Endodermal cell (in vitro differentiated cells): Measurements from ENCODE around the gene SBNO1. TPM values are rescaled to one million over a fixed set of nuclear protein-coding genes. Genes with fewer than 3 reads are reported as not detected.

ENCODE experiments used
- DNase-seq: peaks from one replicate; pipeline ENCODE4 v3.0.0-alpha.2; 2017
- H3K27ac ChIP-seq: 2 replicates; pipeline ENCODE4 v1.5.1; 2013; ENCODE audit warnings: mild to moderate bottlenecking, low read depth, low read length, moderate library complexity
- H3K27me3 ChIP-seq: 2 replicates; pipeline ENCODE4 v1.6.1; 2013; ENCODE audit warnings: mild to moderate bottlenecking, low read length, moderate library complexity; ENCODE audit not compliant: insufficient read depth, control insufficient read depth, poor library complexity, severe bottlenecking
- H3K36me3 ChIP-seq: 2 replicates; pipeline ENCODE4 v1.7.0; 2013; ENCODE audit warnings: mild to moderate bottlenecking, low read length, moderate library complexity; ENCODE audit not compliant: control insufficient read depth, insufficient read depth
- H3K4me1 ChIP-seq: one replicate; pipeline ENCODE4 v1.7.0; 2013; ENCODE audit warnings: low read length; ENCODE audit not compliant: control insufficient read depth, insufficient read depth
- H3K4me3 ChIP-seq: 2 replicates; pipeline ENCODE4 v1.5.1; 2013; ENCODE audit warnings: mild to moderate bottlenecking, low read length, moderate library complexity
- H3K9ac ChIP-seq: 2 replicates; pipeline ENCODE4 v1.6.1; 2013; ENCODE audit warnings: mild to moderate bottlenecking, low read length, moderate library complexity; ENCODE audit not compliant: poor library complexity, severe bottlenecking; ENCODE audit errors: extremely low read depth
- H3K9me3 ChIP-seq: 2 replicates; pipeline ENCODE4 v1.6.1; 2013; ENCODE audit warnings: mild to moderate bottlenecking, low read length, moderate library complexity; ENCODE audit not compliant: control insufficient read depth
- H3K27ac Mint-ChIP-seq: 2 replicates; pipeline ENCODE4 v1.8.0; 2020; ENCODE audit warnings: mixed read lengths
- H3K27me3 Mint-ChIP-seq: 2 replicates; pipeline ENCODE4 v1.8.0; 2021; ENCODE audit warnings: mild to moderate bottlenecking, mixed read lengths; ENCODE audit not compliant: insufficient read depth
- H3K36me3 Mint-ChIP-seq: 2 replicates; pipeline ENCODE4 v1.8.0; 2020; ENCODE audit warnings: low read depth, mixed read lengths
- H3K4me1 Mint-ChIP-seq: 2 replicates; pipeline ENCODE4 v1.8.0; 2020; ENCODE audit warnings: mixed read lengths
- H3K4me3 Mint-ChIP-seq: 2 replicates; pipeline ENCODE4 v1.8.0; 2020; ENCODE audit warnings: mild to moderate bottlenecking, moderate library complexity, mixed read lengths
- H3K9me3 Mint-ChIP-seq: 2 replicates; pipeline ENCODE4 v1.8.0; 2020; ENCODE audit warnings: mild to moderate bottlenecking, mixed read lengths
- whole genome bisulfite sequencing, 2 experiments: methylation state at CpG; one replicate each; pipeline versions ENCODE4 v1.1.5 to v1.1.7; 2013; ENCODE audit warnings: missing lambda C conversion rate in 2 of 2, mixed read lengths in 1 of 2; ENCODE audit not compliant: insufficient coverage in 1 of 2, insufficient read length in 1 of 2; 5-methylcytosine and 5-hydroxymethylcytosine counted together
- total RNA-seq, 2 donors: library from RNA; stranded (reverse); fragmentation: NEBNext Ultra II Directional in 1 of 2; extraction: Animal tissue kit (Norgen Biotek cat#: 25700) in 1 of 2; gene quantifications; 2 replicates in 1 of 2; 3 replicates in 1 of 2; pipeline ENCODE4 v1.2.1, GENCODE V29; 2021
- TF ChIP-seq, protein P1 (sequence below): fragments of 200-600 bp; sonication (generic); conservative IDR thresholded peaks from 2 replicates; pipeline ENCODE4 v1.5.0; 2021; ENCODE audit warnings: antibody characterized with exemption, mild to moderate bottlenecking

SBNO1 gene
- total RNA-seq, 2 donors from 2014 or later, result 44.5 to 44.7 TPM

DNA sequence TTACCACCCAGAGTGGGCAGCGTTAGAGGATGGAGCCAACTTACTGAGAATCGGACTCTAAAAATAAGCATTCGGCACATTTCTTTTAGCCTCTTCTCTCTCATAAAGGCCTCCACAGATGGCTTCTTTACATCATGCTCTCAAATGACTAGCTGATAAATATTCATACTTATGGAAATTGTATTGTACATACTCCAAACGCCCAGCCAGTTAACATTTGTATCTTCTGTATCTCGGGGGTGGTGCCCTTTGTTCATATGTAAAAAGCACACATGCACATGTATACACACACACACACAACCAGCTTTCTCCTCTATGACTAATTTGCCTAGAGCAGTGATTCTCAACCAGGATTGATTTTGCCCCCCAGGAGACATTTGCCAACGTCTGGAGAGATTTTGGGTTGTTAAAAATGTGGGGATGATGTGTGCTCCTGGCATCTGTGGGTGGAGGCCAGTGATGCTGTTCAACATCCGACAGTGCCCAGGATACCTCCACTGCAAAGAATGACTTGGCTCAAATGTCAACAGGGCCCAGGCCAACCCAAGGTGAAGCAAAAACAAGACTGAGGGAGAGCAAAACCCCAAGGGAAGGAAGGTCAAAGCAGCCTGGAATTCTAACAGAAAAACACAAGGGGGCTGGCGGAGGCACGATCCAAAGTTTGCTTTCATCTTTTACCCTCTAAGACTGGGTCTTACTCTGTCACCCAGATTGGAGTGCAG is 77.8 kb downstream of the SBNO1 start:
- H3K9me3 ChIP-seq, result no peaks in the 10 kb centered on the region
- no peaks in the 10 kb centered on the region for H3K27me3 Mint-ChIP-seq
- no peaks in the 10 kb centered on the region for H3K9me3 Mint-ChIP-seq
- H3K4me1 Mint-ChIP-seq, result no peaks in the 10 kb centered on the region
- H3K4me3 Mint-ChIP-seq, result no peak overlapping the region
- H3K36me3 Mint-ChIP-seq, result peaks cover 27% of the 10 kb centered on the region
- no peaks in the 10 kb centered on the region for H3K4me1 ChIP-seq
- H3K27me3 ChIP-seq, result no peaks in the 10 kb centered on the region
- H3K36me3 ChIP-seq, result peaks cover 27% of the 10 kb centered on the region
- H3K27ac Mint-ChIP-seq, result peak overlapping the region; percentile 72
- no peak overlapping the region for H3K9ac ChIP-seq
- H3K4me3 ChIP-seq, result no peak overlapping the region
- DNase-seq, result peak; percentile 59
- TF ChIP-seq, protein P1, sequence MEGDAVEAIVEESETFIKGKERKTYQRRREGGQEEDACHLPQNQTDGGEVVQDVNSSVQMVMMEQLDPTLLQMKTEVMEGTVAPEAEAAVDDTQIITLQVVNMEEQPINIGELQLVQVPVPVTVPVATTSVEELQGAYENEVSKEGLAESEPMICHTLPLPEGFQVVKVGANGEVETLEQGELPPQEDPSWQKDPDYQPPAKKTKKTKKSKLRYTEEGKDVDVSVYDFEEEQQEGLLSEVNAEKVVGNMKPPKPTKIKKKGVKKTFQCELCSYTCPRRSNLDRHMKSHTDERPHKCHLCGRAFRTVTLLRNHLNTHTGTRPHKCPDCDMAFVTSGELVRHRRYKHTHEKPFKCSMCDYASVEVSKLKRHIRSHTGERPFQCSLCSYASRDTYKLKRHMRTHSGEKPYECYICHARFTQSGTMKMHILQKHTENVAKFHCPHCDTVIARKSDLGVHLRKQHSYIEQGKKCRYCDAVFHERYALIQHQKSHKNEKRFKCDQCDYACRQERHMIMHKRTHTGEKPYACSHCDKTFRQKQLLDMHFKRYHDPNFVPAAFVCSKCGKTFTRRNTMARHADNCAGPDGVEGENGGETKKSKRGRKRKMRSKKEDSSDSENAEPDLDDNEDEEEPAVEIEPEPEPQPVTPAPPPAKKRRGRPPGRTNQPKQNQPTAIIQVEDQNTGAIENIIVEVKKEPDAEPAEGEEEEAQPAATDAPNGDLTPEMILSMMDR, result no peak
- H3K27ac ChIP-seq, result peak overlapping the region; percentile 21
- WGBS, 2 experiments, result 88 to 93% methylated on average over 7 to 9 of the region's 9 CpGs

GRCh38 chr12:123284669-123285068 is 80.0 kb downstream of the SBNO1 start:
- Mint-ChIP-seq H3K4me1 (no peaks in the 10 kb centered on the region), H3K27me3 (no peaks in the 10 kb centered on the region), H3K4me3 (no peak overlapping the region), H3K27ac (no peak overlapping the region), H3K36me3 (peaks cover 11% of the 10 kb centered on the region), H3K9me3 (no peaks in the 10 kb centered on the region)
- TF ChIP-seq, protein P1, result no peak
- WGBS, 2 experiments, result 88 to 94% methylated on average over 4 of the region's 4 CpGs
- DNase-seq, result no peak
- H3K27ac ChIP-seq, result no peak overlapping the region
- H3K36me3 ChIP-seq, result peaks cover 13% of the 10 kb centered on the region
- H3K9ac ChIP-seq, result no peak overlapping the region
- no peaks in the 10 kb centered on the region for H3K9me3 ChIP-seq
- no peaks in the 10 kb centered on the region for H3K4me1 ChIP-seq
- no peaks in the 10 kb centered on the region for H3K27me3 ChIP-seq
- no peak overlapping the region for H3K4me3 ChIP-seq

GRCh38 chr12:123283461-123283860 is 81.2 kb downstream of the SBNO1 start:
- Mint-ChIP-seq H3K36me3 (no peaks in the 10 kb centered on the region), H3K27me3 (no peaks in the 10 kb centered on the region), H3K4me3 (no peak overlapping the region), H3K9me3 (no peaks in the 10 kb centered on the region), H3K27ac (no peak overlapping the region), H3K4me1 (no peaks in the 10 kb centered on the region)
- Histone ChIP-seq H3K4me1 (no peaks in the 10 kb centered on the region), H3K9ac (no peak overlapping the region), H3K36me3 (peaks cover 2% of the 10 kb centered on the region), H3K27me3 (no peaks in the 10 kb centered on the region), H3K4me3 (no peak overlapping the region), H3K27ac (no peak overlapping the region), H3K9me3 (no peaks in the 10 kb centered on the region)
- WGBS, 2 experiments, result 92 to 94% methylated on average over 6 to 8 of the region's 8 CpGs
- DNase-seq, result no peak
- TF ChIP-seq, protein P1, result no peak
